Central memory CD4-positive, alpha-beta T cell (primary cell): Measurements from ENCODE around the gene CDC34.

Experiments used
- DNase-seq: peaks from one replicate; pipeline ENCODE4 v3.0.0; 2022
- total RNA-seq, 3 experiments: gene quantifications; one replicate each; lab custom pipeline; 2026; lab: John Stamatoyannopoulos, UW

CDC34 gene
- total RNA-seq = 26.6 to 36.4 (median 31.4) reads per million in 3 experiments

DNA sequence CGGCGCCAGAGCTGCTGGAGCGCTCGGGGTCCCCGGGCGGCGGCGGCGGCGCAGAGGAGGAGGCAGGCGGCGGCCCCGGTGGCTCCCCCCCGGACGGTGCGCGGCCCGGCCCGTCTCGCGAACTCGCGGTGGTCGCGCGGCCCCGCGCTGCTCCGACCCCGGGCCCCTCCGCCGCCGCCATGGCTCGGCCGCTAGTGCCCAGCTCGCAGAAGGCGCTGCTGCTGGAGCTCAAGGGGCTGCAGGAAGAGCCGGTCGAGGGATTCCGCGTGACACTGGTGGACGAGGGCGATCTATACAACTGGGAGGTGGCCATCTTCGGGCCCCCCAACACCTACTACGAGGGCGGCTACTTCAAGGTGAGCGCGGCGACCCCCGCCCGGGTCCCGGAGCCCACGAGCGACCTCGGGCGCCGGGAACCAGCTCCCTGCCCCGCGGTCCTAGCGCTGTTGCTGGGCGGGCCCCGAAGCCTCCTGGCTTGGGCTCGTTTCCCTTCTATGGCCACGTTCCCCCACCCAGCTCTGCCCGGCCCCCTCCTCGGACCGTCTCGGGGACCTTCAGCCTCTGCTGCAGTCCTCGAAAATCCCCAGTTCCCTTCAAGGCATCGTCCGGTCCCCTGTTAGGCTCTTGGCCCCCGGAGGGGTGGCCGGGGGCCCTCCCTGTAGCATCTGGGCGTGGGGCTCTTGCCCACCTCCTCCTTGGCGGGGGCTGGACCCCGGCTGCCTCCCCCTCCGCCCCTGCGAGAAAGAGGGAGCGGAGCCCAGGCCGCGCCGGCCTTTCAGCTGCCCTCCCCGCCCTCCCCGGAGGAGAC, at the start of gene CDC34:
TSS of gene CDC34 (plus strand) at position 8 of the 808 bp plus-strand sequence. CDS start at position 180, 172 bp downstream.
- no peak for DNase-seq

DNA sequence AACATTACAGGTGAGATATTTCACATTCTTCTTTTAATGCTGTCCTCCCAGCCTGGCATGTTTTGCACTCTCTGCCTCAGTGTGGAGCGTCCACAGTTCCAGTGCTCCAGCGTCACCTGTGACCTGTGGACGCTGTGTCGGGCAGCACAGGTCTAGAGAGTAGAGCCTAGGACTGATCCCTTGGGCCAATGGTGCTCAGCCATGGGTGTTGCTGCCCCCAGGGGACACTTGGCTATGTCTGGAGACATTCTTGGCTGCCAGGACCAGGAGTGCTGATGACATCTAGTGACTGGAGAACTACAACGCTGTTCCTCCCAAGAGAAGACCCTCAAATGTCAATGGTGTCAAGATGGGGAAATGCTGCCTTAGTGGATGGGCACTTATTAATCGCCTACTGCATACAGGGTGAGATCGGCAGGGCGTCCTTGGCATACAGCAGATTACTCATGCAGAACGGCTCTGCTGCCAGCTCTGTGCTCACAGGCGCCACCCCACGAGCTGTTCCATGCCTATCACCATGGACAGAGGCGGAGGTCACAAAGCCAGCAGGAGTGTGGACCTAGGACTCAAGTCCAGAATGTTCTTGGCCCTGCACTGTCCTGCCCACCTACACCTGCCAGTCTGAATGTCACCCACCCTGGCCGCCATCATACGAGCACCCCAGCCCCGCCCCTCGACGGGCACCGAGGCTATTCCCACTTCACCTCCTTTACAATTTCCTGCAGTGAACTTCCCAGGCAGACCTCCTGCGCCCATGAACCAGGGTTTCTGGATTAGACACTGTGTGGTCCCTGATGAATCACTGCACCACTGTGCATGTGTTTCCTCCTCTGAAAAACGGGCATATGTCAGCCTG, 49.1 kb upstream of the CDC34 start:
- DNase-seq = no peak

DNA sequence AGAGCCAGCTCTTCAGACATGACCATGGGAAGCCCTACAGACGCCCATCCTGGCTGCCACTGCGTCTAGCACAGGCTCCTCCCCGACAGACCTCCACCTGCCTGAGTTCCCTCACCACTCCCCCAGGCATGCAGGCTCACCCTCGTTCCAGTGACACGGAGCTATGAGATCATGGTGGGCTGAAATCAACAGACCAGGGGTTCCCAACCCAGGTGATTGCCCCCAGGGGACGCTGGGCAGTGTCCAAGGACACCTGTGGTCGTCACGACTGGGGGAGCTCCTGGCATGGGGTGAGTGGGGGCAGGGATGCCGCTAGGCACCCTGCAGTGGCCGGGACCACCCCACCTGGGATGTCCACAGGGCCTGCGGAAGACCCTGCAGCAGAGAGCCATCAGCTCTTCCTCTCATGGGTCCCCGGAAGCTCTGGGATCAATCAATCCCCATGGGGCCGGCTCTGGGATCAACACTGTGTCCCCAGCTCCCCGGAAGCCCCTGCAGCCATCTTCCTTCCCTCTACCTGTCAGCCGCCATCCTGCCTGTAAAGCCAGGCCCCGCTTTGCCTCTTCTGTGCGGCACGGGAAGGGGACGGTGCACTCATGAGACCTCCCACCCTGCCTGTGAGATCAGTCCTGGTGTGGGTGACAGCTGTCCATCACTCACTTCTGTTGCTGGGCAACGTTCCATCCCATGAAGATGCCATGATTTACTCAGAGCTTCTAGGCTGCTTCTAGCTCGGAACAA, 48.1 kb upstream of the CDC34 start:
- DNase-seq = no peak

GRCh38 chr19:484494-484893, 47.1 kb upstream of the CDC34 start:
- no peak for DNase-seq

DNA sequence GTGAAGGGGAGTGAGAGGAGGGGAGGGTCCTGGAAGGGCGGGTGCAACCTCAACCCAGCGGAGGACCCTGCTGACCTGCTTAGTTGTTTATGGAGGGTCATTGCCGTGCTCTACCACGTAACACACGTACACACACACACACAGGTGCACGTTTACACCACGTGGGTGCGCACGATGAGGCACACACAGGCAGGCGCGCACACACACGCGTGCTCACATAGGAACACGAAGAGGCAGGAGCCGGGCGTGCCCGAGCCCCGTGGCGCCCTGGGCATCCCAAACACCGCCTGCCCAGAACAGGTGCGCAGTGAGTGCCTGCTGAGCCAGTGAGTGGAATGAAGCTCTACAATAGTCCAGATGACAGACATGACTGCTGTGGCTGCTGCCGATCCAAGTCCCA, 46.5 kb upstream of the CDC34 start:
- DNase-seq = no peak

- no peak for DNase-seq
Observed at GRCh38 chr19:485583-486236, 45.9 kb upstream of the CDC34 start.

GRCh38 chr19:488505-489417, 42.8 kb upstream of the CDC34 start:
- DNase-seq = peak; percentile 90

DNA sequence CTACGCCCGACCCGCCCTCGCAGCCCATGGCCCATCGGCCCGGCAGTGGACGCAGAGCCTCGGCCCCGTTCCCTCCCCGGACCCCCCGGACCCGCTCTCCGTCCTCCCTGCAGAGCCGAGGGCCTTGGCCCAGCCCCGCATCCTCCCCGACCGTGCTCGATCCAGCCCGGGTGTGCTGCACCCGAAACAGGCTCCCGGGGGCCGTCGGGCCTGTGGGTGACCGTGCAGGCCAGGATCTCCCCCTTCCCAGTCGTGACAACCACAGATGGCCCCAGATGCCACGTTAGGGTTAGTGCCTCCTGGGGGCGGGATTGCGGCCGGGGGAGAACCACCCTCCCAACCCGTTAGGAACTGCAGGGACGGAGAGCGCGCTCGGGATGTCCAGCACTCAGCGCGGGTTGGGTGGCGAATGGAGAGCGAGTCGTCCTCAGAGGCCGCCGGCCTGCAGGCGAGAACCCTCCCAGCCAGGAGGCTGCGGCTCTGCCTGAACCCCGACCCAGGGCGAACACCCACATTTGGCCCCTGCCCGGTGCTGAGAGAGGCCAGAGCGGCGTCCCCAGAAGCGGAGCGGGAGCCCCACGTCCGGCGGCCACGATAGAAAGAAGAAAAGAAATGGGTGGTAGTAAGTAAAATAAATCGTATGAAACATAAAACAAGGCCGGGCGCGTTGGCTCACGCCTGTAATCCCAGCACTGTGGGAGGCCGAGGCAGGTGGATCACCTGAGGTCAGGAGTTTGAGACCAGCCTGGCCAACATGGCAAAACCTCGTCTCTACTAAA, 42.0 kb upstream of the CDC34 start:
- no peak for DNase-seq

- DNase-seq = no peak
Observed at GRCh38 chr19:491146-491741, 40.3 kb upstream of the CDC34 start.

DNA sequence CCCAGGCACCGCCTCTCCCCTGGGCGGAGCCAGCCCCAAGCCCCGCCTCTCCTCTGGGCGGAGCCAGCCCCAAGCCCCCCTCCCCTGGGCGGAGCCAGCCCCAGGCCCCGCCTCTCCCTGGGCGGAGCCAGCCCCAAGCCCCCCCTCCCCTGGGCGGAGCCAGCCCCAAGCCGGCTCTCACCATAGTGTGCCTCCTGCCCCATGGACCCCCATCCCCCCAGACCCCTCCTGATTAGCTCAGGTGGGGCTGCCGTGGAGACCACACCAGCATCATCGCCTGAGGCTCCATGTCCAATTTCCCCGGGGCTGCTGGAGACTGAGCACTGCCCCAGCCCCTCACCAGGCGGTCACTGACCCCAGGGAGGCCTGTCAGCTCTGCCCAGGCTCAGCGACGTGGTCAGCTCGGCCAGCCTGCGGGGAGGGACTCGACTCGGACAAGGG, 39.4 kb upstream of the CDC34 start:
- no peak for DNase-seq

DNA sequence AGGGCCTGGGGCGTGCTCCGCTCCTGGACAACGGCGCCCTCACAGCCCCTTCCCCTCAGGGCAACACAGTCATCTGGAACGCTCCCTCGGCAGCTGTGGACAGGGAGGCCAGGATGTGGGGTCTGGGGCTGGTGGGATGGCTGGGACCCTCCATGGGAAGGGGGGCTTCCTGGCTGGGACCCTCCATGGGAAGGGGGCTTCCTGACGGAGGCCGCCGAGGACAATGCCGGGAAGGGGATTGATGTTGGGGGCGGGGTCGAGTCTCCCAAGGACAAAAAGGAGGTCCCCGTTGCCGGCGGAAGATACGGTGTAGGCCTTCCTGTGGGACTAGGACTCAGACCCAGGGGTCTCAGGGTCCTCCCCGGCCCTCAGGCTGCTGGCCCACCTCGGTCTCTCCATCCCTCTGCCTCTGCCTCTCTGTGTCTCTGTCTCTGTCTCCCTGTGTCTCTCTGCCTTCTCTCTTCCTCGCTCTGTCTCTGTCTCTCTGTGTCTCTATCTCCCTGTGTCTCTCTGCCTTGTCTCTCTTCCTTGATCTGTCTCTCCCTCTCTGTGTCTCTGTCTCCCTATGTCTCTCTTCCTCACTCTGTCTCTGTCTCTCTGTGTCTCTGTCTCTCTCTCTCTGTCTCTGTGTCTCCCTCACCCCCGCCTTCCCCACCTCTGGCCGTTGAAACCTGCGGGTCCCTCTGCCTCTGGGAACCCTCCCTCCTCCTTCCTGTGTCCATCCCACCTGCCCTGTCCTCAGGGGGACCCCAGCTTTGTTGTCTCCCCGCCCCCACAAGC, 38.0 kb upstream of the CDC34 start:
- DNase-seq = no peak

DNA sequence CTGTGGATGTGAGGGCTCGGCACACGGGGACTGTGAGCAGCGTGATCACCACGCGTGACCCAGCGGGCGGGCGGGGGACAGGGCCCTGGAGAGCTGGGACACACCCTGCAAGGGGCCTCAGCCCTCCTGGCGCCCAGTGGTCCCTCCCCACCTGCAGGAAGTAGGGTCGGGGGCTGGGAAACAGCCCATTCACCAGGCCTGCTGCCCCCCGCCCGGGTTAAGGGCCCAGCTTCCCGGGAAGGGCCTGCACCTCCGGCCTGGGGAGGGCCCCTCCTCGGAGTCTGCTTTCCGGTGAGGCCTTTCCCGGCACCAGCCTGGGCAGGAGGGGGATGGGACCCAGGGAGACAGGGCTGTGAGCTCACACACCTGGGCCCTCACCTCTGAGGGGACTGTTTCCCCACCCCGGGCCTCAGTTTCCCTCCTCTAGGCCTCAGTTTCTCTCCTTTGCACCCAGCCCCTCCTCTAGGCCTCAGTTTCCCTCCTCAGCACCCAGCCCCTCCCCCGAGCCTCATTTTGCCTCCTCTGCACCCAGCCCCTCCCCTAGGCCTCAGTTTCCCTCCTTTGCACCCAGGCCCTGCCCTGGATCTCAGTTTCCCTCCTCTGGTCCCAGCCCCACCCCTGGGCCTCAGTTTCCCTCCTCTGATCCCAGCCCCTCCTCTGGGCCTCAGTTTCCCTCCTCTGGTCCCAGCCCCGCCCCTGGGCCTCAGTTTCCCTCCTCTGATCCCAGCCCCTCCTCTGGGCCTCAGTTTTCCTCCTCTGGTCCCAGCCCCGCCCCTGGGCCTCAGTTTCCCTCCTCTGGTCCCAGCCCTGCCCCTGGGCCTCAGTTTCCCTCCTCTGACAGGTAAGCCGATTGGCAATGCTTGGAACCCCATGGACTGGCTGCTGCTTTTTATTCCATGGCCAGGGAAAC, 37.1 kb upstream of the CDC34 start:
- DNase-seq = no peak

DNA sequence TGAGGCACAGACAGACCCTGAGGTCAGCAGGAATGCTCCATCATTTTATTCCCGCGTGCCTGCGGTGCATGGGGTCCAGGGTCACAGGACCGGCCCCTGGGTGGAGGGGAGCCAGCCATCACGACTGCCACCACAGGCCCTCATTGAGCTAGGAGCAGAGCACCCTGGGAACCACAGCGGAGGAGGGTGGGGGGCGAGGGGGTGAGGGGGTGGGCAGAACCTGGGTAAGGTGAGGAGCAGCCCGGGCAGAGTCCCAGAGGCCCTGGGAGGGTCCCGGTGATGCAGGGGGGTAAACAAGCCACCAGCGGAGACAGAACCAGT, 36.5 kb upstream of the CDC34 start:
- no peak for DNase-seq

DNA sequence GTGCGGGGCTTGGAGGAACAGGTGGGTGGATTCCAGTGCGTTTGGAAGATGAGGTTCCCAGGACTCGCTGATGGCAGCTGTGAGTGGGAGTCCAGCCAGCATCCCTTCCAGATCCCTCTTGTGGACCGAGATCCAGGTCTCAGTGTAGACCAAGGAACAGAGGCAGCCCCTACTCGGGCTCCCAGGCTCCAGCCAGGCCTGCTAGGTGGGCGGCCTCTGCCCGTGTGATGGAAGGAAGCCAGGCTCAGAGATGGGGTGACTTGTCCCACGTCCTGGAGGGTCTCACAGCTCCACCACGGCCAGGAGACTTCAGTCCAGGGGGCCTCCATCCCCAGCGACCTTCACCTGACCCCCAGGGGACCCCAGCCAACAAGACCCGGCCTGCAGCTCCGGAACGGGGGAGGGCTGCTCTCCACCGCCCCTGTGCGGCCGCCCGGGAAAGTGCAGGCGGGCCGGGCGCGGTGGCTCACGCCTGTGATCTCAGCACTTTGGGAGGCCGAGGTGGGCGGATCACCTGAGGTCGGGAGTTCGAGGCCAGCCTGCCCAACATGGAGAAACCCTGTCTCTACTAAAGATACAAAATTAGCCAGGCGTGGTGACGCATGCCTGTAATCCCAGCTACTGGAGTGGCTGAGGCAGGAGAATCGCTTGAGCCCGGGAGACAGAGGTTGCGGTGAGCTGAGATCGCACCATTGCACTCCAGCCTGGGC, 36.0 kb upstream of the CDC34 start:
- peak; percentile 35 for DNase-seq

- DNase-seq = no peak
Observed at GRCh38 chr19:496112-496665, 35.4 kb upstream of the CDC34 start, which contains the start of gene MADCAM1. MADCAM1 (plus strand) TSS chr19:496486; CDS start chr19:496500, 14 bp downstream.

- no peak for DNase-seq
Observed at GRCh38 chr19:496986-497385, 34.6 kb upstream of the CDC34 start.

DNA sequence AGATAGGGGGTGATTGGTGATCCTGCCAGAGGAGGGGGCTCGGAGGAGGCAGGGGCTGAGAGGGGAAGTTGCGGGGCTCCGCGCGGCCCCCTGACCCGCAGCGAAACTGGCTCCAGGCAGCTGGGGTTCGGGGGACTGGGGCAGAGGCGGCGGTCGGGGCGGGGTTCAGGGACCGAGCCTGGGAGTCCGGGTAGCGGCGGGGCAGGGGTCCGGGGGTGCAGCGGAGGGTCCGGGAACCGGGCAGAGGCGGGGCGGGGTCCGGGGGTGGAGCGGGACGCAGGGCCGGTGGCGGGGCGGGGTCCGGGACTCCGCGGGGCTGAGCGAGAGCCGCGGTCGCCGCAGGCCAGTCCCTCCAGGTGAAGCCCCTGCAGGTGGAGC, 34.1 kb upstream of the CDC34 start:
- no peak for DNase-seq
